GM21447 (cell line): ENCODE results near the gene USP54.
"Not testable (repeated sequence)": the region's sequence is repeated elsewhere in the genome, so short reads cannot be mapped to it uniquely, and the experiment has no call there.

Experiments
- ATAC-seq: cut with Tn5 transposase; IDR thresholded peaks from one replicate; pipeline ENCODE4 v1.9.1; 2021; ENCODE audit not compliant: unreplicated experiment

USP54 gene

GRCh38 chr10:73591935-73592699, 975 bp upstream of the USP54 start:
- ATAC-seq, result no peak

GRCh38 chr10:73589563-73590126, 1.5 kb downstream of the USP54 start:
- ATAC-seq, result no peak

GRCh38 chr10:73588656-73589055, 2.5 kb downstream of the USP54 start:
- ATAC-seq, result no peak

DNA sequence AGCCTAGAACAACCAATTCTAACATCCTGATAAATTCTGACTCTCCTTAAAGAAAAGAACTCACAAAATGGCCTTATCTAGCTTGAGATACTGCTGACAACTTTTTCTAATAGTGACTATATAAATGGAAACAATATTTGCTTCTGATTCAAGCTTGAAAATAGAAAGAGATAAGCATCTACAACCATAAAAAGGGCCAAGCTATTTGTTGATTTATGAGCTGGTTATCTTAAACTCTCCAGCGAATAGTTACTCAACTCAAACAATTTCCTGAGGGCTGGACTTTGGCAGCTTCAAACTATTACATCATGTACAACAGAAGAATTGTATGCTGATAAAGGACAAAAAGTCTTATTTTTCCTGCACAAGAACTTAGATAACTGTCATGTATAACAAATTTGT, 4.6 kb downstream of the USP54 start:
- no peak for ATAC-seq

- no peak for ATAC-seq
Observed at GRCh38 chr10:73585327-73585726, 5.8 kb downstream of the USP54 start.

GRCh38 chr10:73584737-73585136, 6.4 kb downstream of the USP54 start:
- no peak for ATAC-seq

DNA sequence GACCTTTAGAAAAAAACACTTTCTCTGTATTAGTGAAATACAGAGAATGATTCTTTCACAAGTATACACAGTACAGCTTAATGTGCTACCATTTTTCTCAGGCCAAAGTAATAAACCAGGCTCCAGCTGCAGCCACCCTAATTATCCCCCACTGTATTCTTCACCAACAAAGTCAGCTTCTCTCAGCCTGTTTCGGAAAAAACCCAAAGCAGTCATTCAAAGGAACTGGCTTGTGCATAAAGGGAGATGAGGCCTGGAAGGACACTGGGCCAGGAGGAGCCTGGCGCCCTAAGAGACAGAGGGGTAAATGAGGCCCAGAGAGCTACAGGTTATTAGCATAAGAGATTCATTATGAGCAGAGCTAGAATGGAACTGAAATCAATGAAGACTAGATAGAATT, 9.2 kb downstream of the USP54 start:
- no peak for ATAC-seq

DNA sequence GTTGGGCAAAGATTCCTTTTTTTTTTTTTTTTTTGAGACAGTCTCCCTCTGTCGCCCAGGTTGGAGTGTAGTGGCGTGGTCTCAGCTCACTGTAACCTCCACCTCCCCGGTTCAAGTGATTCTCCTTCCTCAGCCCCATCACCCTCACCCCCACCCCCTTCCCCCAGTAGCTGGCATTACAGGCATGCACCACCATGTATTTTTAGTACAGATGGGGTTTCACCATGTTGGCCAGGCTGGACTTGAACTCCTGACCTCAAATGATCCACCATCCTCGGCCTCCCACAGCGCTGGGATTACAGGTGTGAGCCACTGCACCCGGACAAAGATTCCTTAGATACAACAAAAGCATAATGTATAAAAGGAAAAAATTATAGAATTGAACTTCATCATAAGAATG, 12.2 kb downstream of the USP54 start:
- ATAC-seq, result not testable (repeated sequence)

GRCh38 chr10:73577788-73578187, 13.4 kb downstream of the USP54 start:
- no peak for ATAC-seq

GRCh38 chr10:73576890-73577591, 14.1 kb downstream of the USP54 start:
- ATAC-seq, result no peak

DNA sequence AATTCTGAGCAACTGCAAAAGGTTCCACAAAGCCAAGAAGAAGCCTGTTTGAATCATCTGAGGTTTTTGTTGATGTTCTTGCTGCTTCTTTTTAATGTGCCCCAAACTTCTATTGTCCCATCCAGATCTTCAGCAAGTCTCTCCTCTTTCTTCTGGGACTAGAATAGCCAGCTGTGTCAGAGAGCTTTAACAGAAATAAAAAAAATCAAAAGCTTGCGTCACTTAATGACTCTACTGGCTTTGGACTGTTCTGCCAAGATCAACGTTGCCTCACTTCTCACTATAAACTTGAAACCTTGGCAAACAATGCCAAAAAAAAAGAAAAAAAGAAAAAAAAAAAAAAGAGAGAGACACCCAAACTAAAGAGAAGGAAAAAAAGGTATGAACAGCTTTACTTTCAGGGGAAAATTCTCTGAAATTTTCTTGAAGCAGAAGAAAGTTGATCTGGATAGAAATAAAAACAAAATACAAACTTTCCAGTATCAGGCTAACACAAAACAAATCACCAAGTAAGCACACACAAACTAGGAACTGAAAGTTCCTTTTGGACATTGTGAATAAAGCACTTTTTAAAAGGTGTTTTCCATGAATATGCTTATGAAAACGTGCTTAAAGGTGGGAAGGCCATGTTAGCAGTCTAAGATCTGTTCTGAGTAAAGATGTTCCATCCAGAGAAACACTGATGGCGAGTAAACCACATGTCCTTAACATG, 14.8 kb downstream of the USP54 start:
- ATAC-seq, result no peak

GRCh38 chr10:73567025-73567424, 24.1 kb downstream of the USP54 start:
- not testable (repeated sequence) for ATAC-seq

- no peak for ATAC-seq
Observed at GRCh38 chr10:73561192-73561591, 29.9 kb downstream of the USP54 start.

DNA sequence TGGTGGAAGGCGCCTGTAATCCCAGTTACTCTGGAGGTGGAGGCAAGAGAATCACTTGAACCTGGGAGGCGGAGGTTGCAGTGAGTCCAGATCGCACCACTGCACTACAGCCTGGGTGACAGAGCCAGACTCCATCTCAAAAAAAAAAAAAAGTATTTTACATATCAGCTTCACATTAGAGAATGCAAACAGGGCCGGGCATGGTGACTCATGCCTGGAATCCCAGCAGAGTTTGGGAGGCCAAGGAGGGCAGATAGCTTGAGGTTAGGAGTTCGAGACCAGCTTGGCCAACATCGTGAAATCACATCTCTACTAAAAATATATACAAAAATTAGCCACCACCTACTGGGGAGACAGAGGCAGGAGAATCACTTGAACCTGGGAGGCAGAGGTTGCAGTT, 31.6 kb downstream of the USP54 start:
- ATAC-seq, result no peak

DNA sequence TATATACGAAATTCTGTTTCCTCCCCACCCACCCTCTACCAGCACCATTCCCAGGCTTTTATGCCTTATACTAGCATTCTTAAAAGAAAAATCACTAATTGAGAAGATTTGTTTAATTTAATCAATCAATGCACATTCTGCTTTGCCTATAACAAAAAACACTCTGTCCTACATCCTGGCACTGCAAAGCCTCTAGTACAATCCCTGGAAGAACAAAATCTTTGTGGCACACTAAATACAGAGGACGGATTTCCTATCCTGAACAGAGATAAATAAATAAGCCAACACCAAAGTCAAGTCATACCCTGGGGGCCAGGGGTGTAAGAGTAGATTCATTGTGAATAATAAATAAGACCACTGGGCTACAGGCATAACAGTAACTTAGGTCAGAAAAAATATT, 34.3 kb downstream of the USP54 start:
- no peak for ATAC-seq

DNA sequence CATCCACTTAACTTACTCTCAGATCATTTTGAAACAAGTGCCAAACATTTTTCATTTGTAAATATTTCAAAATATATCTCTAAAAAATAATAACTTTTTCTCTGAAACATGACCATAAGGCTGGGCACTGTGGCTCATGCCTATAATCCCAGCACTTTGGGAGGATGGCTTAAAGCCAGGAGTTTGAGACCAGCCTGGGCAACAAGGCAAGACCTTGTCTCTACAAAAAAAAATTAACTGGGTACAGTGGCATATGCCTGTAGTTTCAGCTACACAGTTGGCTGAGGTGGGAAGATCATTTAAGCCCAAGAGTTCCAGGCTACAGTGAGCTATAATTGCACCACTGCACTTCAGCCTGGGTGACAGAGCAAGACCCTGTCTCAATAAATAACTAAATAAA, 36.4 kb downstream of the USP54 start:
- ATAC-seq, result no peak

DNA sequence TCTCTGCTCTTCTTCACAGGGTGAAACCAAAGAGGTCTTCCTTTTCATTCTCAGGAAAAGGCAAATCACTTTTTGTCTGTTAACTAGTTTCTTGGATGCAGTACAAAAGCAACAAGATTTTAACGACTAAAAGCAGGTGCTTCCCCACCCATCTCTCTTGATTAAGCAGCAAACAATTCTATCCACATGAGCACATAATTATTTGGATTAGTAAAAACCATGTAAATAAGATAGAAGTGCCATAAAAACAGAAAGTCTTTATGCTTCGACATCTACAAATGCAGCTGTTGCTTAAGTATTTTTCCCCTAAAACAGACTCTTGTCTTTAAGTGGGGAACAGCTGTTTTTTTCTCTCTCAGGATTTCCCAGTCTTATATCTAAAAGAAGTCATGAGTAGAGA, 37.4 kb downstream of the USP54 start:
- ATAC-seq, result no peak

- no peak for ATAC-seq
Observed at GRCh38 chr10:73552819-73553715, 38.1 kb downstream of the USP54 start.

DNA sequence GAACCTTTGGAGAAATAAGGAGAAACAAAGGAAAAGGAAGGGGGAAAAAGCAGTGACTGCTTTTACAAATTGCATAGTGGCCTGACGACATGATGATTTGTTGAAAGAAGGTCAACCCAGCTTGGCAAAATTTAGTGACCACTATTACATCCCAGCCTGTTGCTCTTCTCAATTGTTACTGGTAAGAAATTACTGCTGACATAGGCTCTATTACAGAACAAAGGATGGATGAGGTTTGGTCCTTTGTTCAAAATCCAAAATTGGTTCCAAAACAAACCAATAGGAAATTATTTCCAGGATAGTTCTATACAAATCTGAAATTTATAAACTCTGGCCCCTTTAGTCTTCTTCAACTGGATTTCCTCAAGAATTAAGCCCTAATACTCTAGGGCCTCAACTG, 39.6 kb downstream of the USP54 start:
- ATAC-seq, result no peak

GRCh38 chr10:73545357-73545756, 45.8 kb downstream of the USP54 start:
- no peak for ATAC-seq

GRCh38 chr10:73537709-73538108, 53.4 kb downstream of the USP54 start:
- ATAC-seq, result no peak
